Glomerular visceral epithelial cell (primary cell): ENCODE measurements around the gene ATP6V1F.

Experiments
- DNase-seq: peaks from one replicate; pipeline ENCODE4 v3.0.0-alpha.2; 2016; ENCODE audit errors: extremely low spot score

Gene ATP6V1F

DNA sequence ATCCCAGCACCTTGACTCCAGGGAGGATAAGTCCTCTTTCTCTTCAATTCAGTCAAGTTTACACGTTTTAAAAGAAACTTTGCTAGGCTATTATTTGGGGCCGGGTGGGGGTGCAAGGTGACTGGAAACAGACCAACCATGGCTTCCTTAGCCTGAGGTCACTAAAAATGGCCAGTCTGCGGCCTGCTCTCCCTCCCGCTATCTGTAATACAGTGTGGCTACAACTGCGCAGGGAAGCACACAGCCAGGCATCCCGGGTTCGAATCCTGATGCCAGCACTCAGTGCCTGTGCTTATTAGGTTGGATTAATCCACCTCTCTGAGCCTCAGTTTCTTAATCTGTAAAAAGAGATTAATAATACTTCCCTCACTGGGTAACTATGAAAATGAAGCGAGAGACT lies 19.5 kb downstream of the ATP6V1F start:
- no peak for DNase-seq

GRCh38 chr7:128883622-128884448 lies 21.2 kb downstream of the ATP6V1F start:
- DNase-seq: peak; percentile 72

DNA sequence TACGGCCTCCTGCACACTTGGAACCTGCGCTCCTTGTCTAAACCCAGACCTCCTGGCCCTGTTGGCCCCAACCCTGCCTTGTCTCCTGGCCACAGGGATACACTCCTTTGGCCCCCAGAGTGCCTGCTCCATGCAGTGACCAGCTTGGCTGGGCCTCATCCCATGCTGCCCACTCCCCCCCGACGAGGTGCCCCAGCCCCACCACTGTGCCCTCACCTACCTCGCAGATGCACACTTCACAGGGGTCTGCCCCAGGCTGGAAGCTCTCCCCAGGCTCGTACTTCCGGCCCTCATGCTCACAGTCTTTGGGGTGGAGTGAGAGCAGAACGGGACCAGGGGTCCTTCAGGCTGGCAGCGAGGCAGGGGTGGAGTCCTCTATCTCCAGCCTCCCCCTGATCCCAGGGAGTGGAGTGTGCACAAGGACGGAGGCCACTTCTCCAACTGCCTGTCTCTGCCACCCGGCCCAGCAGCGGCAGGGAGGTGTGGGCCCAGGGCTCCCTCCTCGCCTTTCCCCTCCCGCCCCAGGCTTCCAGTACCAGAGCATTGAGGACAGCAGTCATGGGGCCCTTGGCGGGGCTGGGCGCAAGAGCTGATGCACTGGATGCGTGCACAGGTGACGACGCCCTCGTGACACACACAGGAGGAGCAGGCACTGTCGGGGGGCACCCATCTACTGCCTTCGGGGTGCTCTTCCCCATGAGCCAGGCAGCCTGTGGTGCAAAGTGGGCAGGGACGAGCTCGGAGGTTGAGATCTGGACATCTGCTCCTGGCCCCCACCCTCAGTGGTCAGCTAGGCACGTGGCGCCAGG lies 22.1 kb downstream of the ATP6V1F start:
- DNase-seq: no peak

- DNase-seq: no peak
Observed at GRCh38 chr7:128885370-128886187, 22.9 kb downstream of the ATP6V1F start.

DNA sequence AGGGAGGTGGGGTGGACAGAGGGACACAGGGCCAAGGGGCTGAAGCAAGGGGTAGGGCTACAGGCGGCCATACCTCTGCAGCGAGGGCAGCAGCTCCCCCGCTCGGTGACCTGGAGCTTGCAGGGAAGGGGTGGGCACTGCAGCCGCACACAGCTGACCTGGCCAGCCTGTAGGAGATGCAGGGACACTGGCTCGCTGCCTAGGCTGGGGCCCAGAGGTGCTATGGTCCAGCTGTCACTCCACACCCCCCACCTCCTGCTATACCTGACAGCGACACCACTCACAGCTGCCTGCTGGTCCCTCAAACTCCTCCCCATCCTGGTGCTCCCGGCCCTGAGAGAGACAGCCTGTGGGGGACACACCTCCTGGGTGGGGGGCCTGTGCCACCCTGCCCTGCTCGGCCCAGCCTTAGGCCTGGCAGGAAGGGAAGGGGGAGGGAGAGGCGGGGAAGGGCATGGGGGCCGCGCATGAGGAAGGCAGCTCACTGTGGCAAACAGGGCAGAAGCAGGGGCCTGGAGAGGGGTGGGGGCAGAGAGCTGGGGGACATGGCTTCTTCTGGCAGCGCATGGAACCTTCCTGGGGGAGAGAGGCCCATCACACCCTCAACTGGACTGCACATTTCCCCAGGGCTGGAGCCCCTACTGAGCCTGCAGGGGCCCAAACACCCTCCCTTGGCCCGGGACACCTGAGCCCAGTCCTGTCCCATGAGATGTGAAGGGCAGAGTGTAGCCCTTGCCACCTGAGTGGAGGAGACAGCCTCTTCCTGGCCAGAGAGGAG lies 23.9 kb downstream of the ATP6V1F start:
- DNase-seq: no peak

DNA sequence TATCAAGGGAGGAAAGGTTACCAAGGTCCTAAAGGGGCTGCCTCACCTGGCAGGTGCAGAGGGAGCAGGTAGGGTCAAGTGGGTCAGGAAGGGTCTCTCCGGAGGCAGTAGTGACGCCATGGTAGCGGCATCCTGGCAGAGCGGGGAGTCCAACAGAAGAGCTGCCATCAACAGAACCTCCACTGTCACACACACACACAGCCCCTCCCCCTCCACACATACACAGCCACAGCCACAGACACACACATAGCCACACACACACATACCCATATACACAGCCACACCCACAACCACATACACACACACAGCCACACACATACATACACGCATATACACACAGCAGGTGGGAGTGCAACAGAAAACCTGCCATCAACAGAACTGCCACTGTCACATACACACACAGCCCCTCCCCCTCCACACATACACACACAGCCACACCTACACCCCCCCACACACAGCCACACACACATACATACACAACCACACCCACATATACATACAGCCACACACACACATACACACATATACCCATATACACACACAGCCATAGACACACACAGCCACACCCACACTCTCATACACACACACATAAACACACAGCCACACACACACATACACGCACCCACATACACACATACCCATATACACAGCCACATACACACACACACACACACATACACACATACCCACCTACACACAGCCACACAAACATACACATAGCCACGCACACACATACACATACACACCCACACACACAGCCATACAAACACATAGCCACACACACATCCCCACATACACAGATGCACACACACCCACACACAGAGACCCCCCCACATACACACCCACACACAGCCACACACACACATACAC lies 24.7 kb downstream of the ATP6V1F start:
- no peak for DNase-seq

- no peak for DNase-seq
Observed at GRCh38 chr7:128888039-128888755, 25.5 kb downstream of the ATP6V1F start.

DNA sequence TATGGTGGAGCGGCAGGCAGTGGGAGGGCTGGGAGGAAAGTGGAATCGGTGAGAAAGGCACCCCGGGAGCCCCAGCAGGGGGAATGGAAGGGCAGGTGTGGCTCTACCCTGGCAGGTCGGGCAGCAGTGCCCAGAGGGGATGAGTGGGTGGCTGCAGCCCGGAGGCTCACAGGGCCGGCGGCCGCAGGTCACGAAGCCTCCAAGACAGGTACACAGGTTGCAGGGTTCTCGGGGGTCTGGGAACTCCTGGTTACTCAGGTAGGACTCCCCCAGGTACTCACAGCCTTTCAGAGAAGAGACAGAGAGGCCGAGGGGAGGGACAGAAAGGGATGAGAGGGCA lies 26.1 kb downstream of the ATP6V1F start:
- DNase-seq: no peak

- DNase-seq: no peak
Observed at GRCh38 chr7:128889121-128889520, 26.5 kb downstream of the ATP6V1F start.

DNA sequence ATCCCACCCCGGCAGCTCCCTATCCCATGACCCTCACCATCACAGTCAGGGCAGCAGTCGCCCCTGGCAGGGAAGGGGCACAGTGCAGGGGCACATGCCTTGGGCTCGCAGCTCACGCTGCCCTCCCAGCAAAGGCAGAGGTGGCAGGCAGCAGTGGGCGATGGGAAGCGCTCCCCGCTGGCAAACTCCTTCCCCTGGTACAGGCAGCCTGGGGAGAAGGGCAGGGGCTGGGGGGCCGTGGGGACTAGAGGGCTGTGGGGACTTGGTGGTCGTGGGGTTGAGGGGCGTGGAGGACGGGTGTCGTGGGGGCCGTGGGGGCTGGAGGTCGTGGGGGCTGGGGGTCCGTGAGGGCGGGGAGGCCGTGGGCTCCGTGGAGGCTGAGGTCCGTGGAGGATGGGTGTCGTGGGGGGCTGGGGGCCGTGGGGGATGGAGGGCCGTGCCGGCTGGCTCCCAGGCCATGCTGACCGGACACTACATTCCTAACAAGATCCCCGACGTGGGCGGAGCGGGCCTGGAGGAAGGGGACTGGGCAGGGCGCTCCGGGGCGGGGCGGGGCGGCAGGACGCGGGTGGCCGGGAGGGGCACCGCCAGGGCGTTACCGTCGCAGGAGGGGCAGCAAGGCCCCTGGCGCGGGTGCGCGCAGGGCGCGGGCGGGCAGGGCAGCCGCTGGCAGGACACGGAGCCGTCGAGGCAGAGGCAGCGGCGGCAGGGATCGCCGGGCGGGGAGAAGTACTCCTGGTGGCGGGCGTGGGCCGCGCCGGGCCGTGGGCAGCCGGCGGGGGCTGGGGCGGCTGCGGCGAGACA lies 27.9 kb downstream of the ATP6V1F start:
- DNase-seq: no peak

DNA sequence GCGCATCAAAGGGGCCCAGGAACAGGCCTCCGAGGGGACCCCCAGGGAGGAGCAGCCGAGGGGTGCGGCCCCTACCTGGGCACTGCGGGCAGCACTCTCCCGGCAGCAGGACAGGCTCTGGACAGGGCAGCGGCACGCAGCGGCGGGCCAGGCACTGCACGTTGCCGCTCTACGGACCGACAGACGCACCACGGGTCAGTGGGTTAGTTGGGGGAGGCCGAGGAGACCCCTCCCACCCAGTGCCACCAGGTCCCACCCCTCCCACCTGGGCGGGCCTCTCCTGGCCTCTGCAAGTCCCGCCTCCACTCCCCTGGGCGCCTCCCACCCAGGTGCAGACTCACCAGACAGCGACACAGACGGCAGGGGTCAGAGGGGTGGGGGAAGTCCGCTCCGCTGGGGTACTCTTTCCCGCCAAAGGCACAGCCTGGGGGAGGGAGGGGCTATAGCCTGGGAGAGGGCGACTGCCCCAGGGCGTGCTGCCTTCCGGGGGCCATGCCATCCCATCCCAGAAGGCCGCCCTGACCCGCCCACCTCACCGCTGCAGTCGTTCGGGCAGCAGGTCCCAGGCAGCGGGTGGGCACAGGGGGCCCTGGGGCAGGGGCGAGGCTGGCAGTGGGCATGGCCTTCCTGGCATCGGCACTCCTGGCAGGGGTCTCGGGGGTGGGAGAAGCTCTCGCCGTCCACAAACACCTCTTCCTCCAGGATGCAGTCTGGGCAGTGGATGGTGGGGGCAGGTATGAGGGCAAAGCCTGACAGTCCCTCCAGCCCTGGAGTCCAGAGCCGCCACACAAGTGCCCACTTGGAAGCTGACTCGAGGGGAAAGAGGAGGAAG lies 28.7 kb downstream of the ATP6V1F start:
- DNase-seq: no peak

DNA sequence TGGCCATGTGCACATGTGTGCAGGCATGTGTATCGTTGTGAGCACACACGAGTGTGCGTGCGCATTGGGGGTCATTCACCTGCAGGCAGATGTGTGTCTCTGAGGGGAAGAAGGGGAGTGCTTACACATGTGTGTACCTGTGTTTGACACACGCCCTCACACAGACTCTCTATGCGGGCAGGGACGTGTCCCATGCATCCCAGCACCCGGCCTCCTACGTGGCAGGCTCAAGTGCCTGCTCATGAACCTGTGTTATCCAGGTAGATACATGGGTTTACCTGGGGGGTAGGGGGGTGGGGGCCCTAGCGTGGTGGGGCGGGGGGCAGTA lies 29.2 kb downstream of the ATP6V1F start:
- no peak for DNase-seq

GRCh38 chr7:128892521-128893250 lies 30.0 kb downstream of the ATP6V1F start:
- DNase-seq: no peak

GRCh38 chr7:128893251-128894100 lies 30.8 kb downstream of the ATP6V1F start:
- no peak for DNase-seq

DNA sequence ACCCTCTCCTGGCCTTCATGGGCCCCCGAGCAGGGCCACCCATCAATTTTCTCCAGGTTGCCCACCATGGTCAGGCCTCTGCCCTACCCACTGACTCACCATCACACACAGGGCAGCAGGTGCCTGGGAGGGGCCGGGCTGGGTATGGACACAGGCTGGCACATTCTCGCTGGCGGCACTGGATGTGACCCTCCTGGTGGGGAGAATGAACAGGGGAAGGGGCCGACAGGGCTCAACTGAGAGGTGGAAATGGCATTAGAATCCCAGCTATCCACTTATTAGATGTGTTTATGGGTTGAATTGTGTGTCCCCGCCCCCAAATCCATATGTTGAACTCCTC lies 31.4 kb downstream of the ATP6V1F start:
- no peak for DNase-seq

GRCh38 chr7:128895320-128895719 lies 32.7 kb downstream of the ATP6V1F start:
- DNase-seq: no peak

DNA sequence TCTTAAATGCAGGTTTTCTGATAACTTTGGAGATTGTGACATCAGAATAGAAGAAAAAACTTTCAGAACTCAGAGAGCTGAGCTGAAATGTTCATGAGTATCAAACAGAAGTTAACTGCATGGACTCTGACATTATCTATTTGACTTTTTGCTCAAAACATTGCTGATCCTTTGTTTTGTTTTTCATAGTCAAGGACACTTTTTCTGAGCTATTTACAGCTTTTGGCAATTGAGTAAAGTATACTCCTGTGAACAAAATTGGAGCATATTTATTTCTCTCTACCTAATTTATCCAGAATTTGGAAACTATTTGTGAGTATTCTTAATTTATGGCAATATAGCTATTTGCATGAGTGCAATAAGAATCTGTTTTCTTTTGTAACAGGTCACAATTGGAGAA lies 36.7 kb downstream of the ATP6V1F start:
- DNase-seq: no peak
